Ascending aorta (tissue), 2 donors: Measurements from ENCODE around the gene FGD2. TPM values are rescaled to one million over a fixed set of nuclear protein-coding genes. Genes with fewer than 3 reads are reported as not detected.
"Not testable (repeated sequence)": the region's sequence is repeated elsewhere in the genome, so short reads cannot be mapped to it uniquely, and the experiment has no call there.

ENCODE experiments used
- DNase-seq, 2 donors: peaks; one replicate each; pipeline ENCODE4 v3.0.0-alpha.2; 2019; ENCODE audit warnings: low spot score in 2 of 2
- H3K27ac ChIP-seq, 2 donors: fragments of 200-600 bp; sonication (generic); one replicate each; pipeline ENCODE4 v1.5.1; 2016 to 2017; ENCODE audit warnings: mild to moderate bottlenecking in 1 of 2
- H3K27me3 ChIP-seq: fragments of 200-600 bp; sonication (generic); one replicate; pipeline ENCODE4 v1.5.1; 2017
- H3K36me3 ChIP-seq, 2 donors: fragments of 200-600 bp; sonication (generic); one replicate each; pipeline ENCODE4 v1.5.1; 2016
- H3K4me1 ChIP-seq, 2 donors: fragments of 200-600 bp; sonication (generic); one replicate each; pipeline ENCODE4 v1.5.1; 2016 to 2017; ENCODE audit warnings: mild to moderate bottlenecking in 1 of 2
- H3K4me3 ChIP-seq, 2 donors: fragments of 200-600 bp; sonication (generic); one replicate each; pipeline ENCODE4 v1.5.1; 2016 to 2017; ENCODE audit warnings: mild to moderate bottlenecking in 1 of 2
- H3K9me3 ChIP-seq, 2 donors: fragments of 200-600 bp; sonication (generic); one replicate each; pipeline ENCODE4 v1.5.1; 2016
- CTCF ChIP-seq, 3 experiments: fragments of 200-600 bp in 2 of 3; fragments of 450-650 bp in 1 of 3; sonication (generic) in 2 of 3; IDR thresholded peaks; one replicate each; pipeline ENCODE4 v1.5.1; 2016 to 2019; ENCODE audit warnings: antibody characterized with exemption in 3 of 3, mild to moderate bottlenecking in 1 of 3, moderate library complexity in 1 of 3
- intact Hi-C: fragments of 100-400 bp; cut with DNase I; formaldehyde crosslinking; loops from one replicate; pipeline ENCODE4 v1.15.1; 2023
- total RNA-seq: library from RNA; depleted of rRNA; stranded (reverse); fragments of >200 nt; gene quantifications from one replicate; pipeline ENCODE4 v1.1.0, GENCODE V29; 2016

FGD2 gene
- total RNA-seq, 1 donor from 2014 or later = 49.4 TPM

GRCh38 chr6:36985808-36986703, 19.4 kb upstream of the FGD2 start, which contains the start of gene MTCH1:
TSS of gene MTCH1 (minus strand) at chr6:36986196. CDS start at chr6:36986173, 23 bp downstream.
- Histone ChIP-seq H3K9me3 (no peaks in the 10 kb centered on the region), H3K27me3 (no peaks in the 10 kb centered on the region), H3K4me3 (peak within 1 kb of the TSS; percentile 82 to 100), H3K27ac (peak within 1 kb of the TSS; percentile 97 to 99), H3K36me3 (peaks cover 0 to 4% of the 10 kb centered on the region in 2 donors), H3K4me1 (peaks cover 11 to 32% of the 10 kb centered on the region in 2 donors)
- DNase-seq = peak; percentile 51 to 94
- intact Hi-C loops = loop anchor here (1.0 to 10.0 kb wide), 5 partner anchors 33 to 361 kb away; partner anchors contain the start of gene C6orf89
- no peak for TF ChIP-seq CTCF (IDR thresholded peaks at IDR 0.05)

- Histone ChIP-seq H3K36me3 (no peaks in the 10 kb centered on the region), H3K4me1 (peaks cover 11 to 28% of the 10 kb centered on the region in 2 donors), H3K27ac (peak overlapping the region; percentile 97 to 99), H3K4me3 (peak overlapping the region; percentile 82 to 100), H3K27me3 (no peaks in the 10 kb centered on the region), H3K9me3 (no peaks in the 10 kb centered on the region)
- TF ChIP-seq CTCF (IDR thresholded peaks at IDR 0.05) = no peak
- intact Hi-C loops = loop anchor here (1.0 to 10.0 kb wide), 5 partner anchors 32 to 362 kb away; partner anchors contain the start of gene C6orf89
- no peak for DNase-seq
These were observed 18.8 kb upstream of the FGD2 start for GRCh38 chr6:36986704-36987047.

- intact Hi-C loops = loop anchor here (5.0 to 10.0 kb wide), 2 partner anchors 113 to 364 kb away; no protein-coding TSS in a partner anchor
- H3K9me3 ChIP-seq = no peaks in the 10 kb centered on the region
- H3K36me3 ChIP-seq = no peaks in the 10 kb centered on the region
- no peak overlapping the region for H3K27ac ChIP-seq
- DNase-seq = no peak
- no peak overlapping the region for H3K4me3 ChIP-seq
- H3K4me1 ChIP-seq = peaks cover 5 to 12% of the 10 kb centered on the region in 2 donors
- no peaks in the 10 kb centered on the region for H3K27me3 ChIP-seq
- TF ChIP-seq CTCF (IDR thresholded peaks at IDR 0.05) = no peak
These were observed 16.2 kb upstream of the FGD2 start for GRCh38 chr6:36989264-36989663.

- intact Hi-C loops, H3K36me3 ChIP-seq, H3K4me1 ChIP-seq, H3K9me3 ChIP-seq, H3K4me3 ChIP-seq, H3K27ac ChIP-seq, DNase-seq, H3K27me3 ChIP-seq: not testable (repeated sequence)
These were observed 15.1 kb upstream of the FGD2 start for GRCh38 chr6:36990401-36990800.

- TF ChIP-seq CTCF (IDR thresholded peaks at IDR 0.05) = no peak
- no peak overlapping the region for H3K4me3 ChIP-seq
- H3K27me3 ChIP-seq = no peaks in the 10 kb centered on the region
- peaks cover 0 to 14% of the 10 kb centered on the region in 2 donors for H3K4me1 ChIP-seq
- DNase-seq = no peak
- H3K36me3 ChIP-seq = no peaks in the 10 kb centered on the region
- no peaks in the 10 kb centered on the region for H3K9me3 ChIP-seq
- intact Hi-C loops = no loop called here
- H3K27ac ChIP-seq = peak overlapping the region; percentile 47 to 64
These were observed 7.4 kb upstream of the FGD2 start for GRCh38 chr6:36997811-36998722.
